ENCODE data around the gene PIERCE2.
"Not testable (repeated sequence)": the region's sequence is repeated elsewhere in the genome, so short reads cannot be mapped to it uniquely, and the experiment has no call there.

PIERCE2 gene

GRCh38 chr15:55389264-55389607 lies 19.1 kb upstream of the PIERCE2 start:
- Histone ChIP-seq H3K4me3 (replicated peaks; ENCODE audit: low read depth, low read length) (no peak overlapping the region), H3K36me3 (ENCODE audit: control insufficient read depth, insufficient read depth, low read length) (no peaks in the 10 kb centered on the region; the same call in 1 of the 2 replicates), H3K27me3 (replicated peaks; ENCODE audit: control insufficient read depth, insufficient read depth, low read length) (no peaks in the 10 kb centered on the region)
- TF ChIP-seq, protein P1, sequence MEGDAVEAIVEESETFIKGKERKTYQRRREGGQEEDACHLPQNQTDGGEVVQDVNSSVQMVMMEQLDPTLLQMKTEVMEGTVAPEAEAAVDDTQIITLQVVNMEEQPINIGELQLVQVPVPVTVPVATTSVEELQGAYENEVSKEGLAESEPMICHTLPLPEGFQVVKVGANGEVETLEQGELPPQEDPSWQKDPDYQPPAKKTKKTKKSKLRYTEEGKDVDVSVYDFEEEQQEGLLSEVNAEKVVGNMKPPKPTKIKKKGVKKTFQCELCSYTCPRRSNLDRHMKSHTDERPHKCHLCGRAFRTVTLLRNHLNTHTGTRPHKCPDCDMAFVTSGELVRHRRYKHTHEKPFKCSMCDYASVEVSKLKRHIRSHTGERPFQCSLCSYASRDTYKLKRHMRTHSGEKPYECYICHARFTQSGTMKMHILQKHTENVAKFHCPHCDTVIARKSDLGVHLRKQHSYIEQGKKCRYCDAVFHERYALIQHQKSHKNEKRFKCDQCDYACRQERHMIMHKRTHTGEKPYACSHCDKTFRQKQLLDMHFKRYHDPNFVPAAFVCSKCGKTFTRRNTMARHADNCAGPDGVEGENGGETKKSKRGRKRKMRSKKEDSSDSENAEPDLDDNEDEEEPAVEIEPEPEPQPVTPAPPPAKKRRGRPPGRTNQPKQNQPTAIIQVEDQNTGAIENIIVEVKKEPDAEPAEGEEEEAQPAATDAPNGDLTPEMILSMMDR (IDR thresholded peaks at IDR 0.05; ENCODE audit: insufficient read depth, low read length, poor library complexity, severe bottlenecking): no peak
- DNase-seq (ENCODE audit: extremely low read depth, insufficient read length): no peak

DNA sequence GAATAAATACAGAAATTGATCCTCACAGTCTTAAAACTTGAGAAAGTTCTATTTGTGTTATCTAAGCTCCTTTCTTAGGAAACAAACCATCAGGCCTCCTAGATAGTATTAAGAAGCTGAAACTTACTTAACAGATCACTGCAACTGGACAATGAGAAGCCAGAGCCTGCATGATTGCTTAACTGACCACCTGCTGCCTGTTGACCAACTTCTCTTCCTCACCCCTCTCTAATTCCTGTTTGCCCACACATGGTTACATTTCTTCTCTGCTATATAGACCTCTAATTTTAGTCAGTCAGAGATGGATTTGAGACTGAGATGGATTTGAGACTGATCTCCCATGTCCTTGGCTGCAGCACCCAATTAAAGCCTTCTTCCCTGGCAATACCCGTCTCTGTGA lies 13.6 kb upstream of the PIERCE2 start:
- TF ChIP-seq, protein P1 (IDR thresholded peaks at IDR 0.05; ENCODE audit: insufficient read depth, low read length, poor library complexity, severe bottlenecking): no peak
- H3K4me3 ChIP-seq (replicated peaks; ENCODE audit: low read depth, low read length): no peak overlapping the region
- H3K27me3 ChIP-seq (replicated peaks; ENCODE audit: control insufficient read depth, insufficient read depth, low read length): no peaks in the 10 kb centered on the region
- no peaks in the 10 kb centered on the region for H3K36me3 ChIP-seq (ENCODE audit: control insufficient read depth, insufficient read depth, low read length)
- no peak for DNase-seq (ENCODE audit: extremely low read depth, insufficient read length)

DNA sequence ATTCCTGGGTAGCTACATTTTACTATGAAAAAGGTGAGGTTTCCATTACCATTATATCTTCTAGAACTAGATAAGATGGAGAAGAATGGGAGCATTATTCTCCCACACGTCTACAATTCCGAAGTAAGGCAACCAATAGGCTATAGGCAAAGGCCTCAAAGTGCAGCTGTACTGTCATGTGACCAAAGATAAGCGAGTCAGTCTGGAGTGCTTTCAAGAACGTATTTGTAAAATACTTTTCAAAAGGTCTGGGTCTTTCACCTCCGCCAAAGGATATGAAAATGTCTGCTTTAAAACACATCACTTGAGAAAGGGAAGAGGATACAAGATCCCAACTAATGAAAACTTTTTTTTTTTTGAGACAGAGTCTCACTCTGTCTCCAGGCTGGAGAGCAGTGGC lies 10.1 kb upstream of the PIERCE2 start:
- no peaks in the 10 kb centered on the region for H3K36me3 ChIP-seq (ENCODE audit: control insufficient read depth, insufficient read depth, low read length)
- TF ChIP-seq, protein P1 (IDR thresholded peaks at IDR 0.05; ENCODE audit: insufficient read depth, low read length, poor library complexity, severe bottlenecking): no peak
- no peak for DNase-seq (ENCODE audit: extremely low read depth, insufficient read length)
- no peak overlapping the region for H3K4me3 ChIP-seq (replicated peaks; ENCODE audit: low read depth, low read length)
- H3K27me3 ChIP-seq (replicated peaks; ENCODE audit: control insufficient read depth, insufficient read depth, low read length): no peaks in the 10 kb centered on the region

- H3K36me3 ChIP-seq (ENCODE audit: control insufficient read depth, insufficient read depth, low read length); H3K27me3 ChIP-seq (replicated peaks; ENCODE audit: control insufficient read depth, insufficient read depth, low read length); DNase-seq (ENCODE audit: extremely low read depth, insufficient read length); H3K4me3 ChIP-seq (replicated peaks; ENCODE audit: low read depth, low read length): not testable (repeated sequence)
These were observed 8.2 kb upstream of the PIERCE2 start for GRCh38 chr15:55400050-55400449.

DNA sequence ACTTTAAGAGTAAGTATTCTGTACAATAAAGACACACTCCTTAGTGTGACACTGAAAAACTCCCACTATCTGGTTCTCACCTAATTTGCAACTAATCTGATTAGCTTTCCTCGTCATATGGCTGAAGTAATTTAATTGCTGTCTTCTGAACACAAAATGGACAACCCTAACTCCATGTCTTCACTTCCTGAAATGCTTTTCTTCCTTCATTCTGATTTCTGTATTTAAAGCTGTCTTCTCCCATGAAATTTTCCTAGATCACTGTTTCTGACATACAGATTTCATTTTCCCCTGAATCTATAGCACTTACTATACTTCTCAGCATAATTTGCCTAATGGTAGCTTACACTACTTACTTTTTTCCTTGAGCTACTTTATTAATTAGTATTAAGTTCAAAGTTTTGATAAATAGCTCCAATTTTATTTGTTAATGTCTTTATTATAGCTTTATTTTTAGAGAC lies 6.5 kb upstream of the PIERCE2 start:
- Histone ChIP-seq H3K27me3 (replicated peaks; ENCODE audit: control insufficient read depth, insufficient read depth, low read length) (no peaks in the 10 kb centered on the region), H3K36me3 (ENCODE audit: control insufficient read depth, insufficient read depth, low read length) (no peaks in the 10 kb centered on the region), H3K4me3 (replicated peaks; ENCODE audit: low read depth, low read length) (no peak overlapping the region)
- TF ChIP-seq, protein P1 (IDR thresholded peaks at IDR 0.05; ENCODE audit: insufficient read depth, low read length, poor library complexity, severe bottlenecking): no peak
- DNase-seq (ENCODE audit: extremely low read depth, insufficient read length): no peak

DNA sequence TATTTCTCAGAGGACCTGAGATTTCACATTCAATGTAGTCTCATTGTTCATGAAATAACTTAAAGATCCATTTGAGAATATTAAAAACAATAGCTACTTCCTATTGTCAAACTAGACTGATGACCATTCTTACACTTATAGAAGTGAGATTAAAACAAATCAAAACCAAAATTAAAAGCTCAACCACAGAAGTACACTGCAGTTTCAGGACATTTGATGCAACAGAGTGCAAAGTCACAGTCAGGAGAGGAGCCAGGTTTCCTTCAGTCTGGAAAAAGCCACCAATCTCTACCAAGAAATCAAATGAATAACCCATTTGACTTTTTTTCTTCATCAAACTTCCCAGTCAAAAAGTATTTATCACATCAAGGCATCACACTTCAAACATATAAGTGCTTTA lies 5.6 kb upstream of the PIERCE2 start:
- TF ChIP-seq, protein P1 (IDR thresholded peaks at IDR 0.05; ENCODE audit: insufficient read depth, low read length, poor library complexity, severe bottlenecking): no peak
- no peak for DNase-seq (ENCODE audit: extremely low read depth, insufficient read length)
- no peaks in the 10 kb centered on the region for H3K36me3 ChIP-seq (ENCODE audit: control insufficient read depth, insufficient read depth, low read length)
- no peaks in the 10 kb centered on the region for H3K27me3 ChIP-seq (replicated peaks; ENCODE audit: control insufficient read depth, insufficient read depth, low read length)
- H3K4me3 ChIP-seq (replicated peaks; ENCODE audit: low read depth, low read length): no peak overlapping the region

Measured in GM06990 (cell line).